ENCODE data around the gene SNRNP70. TPM values are rescaled to one million over a fixed set of nuclear protein-coding genes. Genes with fewer than 3 reads are reported as not detected.

Gene SNRNP70
- total and polyA plus RNA-seq, 7 donors, result 33.8 to 382 (median 167) TPM

DNA sequence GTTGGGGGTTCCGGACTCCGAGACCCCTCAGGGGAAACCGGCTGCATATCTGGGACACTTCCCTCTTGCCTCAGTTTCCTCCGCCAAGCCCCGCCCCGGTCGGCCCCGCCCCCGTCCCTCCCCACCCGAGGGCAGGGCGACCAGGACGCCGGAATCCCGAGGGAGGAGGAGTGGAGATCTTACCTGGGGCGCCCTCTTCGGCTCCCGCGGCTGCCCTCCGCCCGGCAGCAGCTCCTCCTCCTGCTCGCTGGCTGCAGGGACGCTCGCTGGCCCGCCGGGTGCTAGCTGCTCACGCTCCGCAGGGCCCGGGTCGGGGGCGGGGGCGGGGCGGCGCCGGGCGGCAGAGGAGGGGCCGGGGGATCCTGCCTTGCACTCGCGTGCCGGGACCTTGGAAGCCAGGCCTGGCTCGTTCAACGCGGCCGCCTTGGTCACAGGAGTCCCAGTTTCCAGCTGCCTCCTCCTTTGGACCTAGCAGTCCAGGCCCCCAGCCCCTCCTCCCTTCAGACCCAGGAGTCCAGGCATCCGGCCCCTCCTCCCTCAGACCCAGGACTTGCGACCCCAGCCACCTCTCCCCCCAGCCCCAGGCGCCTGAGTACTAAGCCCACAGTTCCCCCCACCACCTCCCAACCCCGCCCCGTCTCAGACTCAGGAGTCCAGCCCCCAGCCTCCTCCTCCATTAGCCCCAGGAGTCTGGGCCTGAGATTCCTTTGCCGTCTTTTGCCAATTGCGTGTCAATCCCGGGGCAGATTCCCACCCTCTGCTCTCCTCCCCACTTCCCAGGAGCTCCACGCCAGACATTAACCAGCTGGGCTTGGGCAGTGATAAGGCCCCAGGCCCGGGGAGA lies 20.3 kb upstream of the SNRNP70 start, which contains the start of gene NTF4:
NTF4 (minus strand) TSS at position 51 of the 844 bp plus-strand sequence. CDS start 2,821 bp downstream, outside the sequence.
- Histone ChIP-seq H3K9me3 (no peaks in the 10 kb centered on the region), H3K4me1 (peaks cover 0 to 10% (median 6%) of the 10 kb centered on the region in 4 donors), H3K4me3 (peak within 1 kb of the TSS in 2 of 4 donors; percentile 24 to 30), H3K27ac (no peak within 1 kb of the TSS), H3K27me3 (peaks cover 7 to 88% (median 49%) of the 10 kb centered on the region in 3 donors), H3K36me3 (no peaks in the 10 kb centered on the region)
- intact Hi-C loops (cut with DNase I), result no loop called here
- 3 to 6% methylated on average over 53 of the region's 53 CpGs for WGBS, 2 donors
- DNase-seq, result no peak
- TF ChIP-seq EP300 (IDR thresholded peaks at IDR 0.05), result no peak
- TF ChIP-seq, protein P1, sequence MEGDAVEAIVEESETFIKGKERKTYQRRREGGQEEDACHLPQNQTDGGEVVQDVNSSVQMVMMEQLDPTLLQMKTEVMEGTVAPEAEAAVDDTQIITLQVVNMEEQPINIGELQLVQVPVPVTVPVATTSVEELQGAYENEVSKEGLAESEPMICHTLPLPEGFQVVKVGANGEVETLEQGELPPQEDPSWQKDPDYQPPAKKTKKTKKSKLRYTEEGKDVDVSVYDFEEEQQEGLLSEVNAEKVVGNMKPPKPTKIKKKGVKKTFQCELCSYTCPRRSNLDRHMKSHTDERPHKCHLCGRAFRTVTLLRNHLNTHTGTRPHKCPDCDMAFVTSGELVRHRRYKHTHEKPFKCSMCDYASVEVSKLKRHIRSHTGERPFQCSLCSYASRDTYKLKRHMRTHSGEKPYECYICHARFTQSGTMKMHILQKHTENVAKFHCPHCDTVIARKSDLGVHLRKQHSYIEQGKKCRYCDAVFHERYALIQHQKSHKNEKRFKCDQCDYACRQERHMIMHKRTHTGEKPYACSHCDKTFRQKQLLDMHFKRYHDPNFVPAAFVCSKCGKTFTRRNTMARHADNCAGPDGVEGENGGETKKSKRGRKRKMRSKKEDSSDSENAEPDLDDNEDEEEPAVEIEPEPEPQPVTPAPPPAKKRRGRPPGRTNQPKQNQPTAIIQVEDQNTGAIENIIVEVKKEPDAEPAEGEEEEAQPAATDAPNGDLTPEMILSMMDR (IDR thresholded peaks at IDR 0.05), result no peak
- no peak for TF ChIP-seq POLR2AphosphoS5 (IDR thresholded peaks at IDR 0.05)
- no peak for TF ChIP-seq POLR2A (IDR thresholded peaks at IDR 0.05)

DNA sequence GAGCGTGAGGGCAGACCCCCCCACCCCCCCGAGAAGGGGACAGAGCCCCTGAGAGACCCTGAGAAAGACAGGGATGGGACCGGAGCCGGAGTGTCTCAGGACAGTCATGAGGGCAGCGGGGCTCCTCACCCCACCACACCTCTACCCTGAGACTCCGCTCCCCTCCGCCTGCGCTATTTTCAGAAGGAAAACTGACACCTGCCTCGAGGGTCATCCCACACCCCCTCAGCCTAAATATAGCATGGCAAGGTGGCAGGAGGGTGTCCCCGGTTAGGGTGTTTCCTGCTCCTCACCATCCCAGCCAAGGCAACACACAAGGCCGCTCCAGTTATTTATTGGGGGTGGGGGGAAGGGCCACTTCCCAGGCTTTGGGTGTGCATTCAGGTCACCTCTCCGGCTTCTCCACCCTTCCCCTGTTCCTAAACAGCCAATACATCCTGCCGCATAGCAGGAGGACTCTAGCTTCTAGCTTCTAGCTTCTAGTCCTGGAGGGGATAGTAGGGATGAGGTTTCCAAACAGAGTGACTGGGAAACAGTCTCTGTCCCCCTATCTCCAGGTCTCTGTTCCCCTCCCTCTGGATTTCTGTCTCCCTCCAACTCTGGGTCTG lies 19.2 kb upstream of the SNRNP70 start:
- peaks cover 0 to 10% (median 6%) of the 10 kb centered on the region in 4 donors for H3K4me1 ChIP-seq
- intact Hi-C loops (cut with DNase I), result no loop called here
- 41 to 47% methylated on average over 13 of the region's 13 CpGs for WGBS, 2 donors
- no peak for TF ChIP-seq POLR2A (IDR thresholded peaks at IDR 0.05)
- H3K9me3 ChIP-seq, result no peaks in the 10 kb centered on the region
- H3K27ac ChIP-seq, result no peak overlapping the region
- no peak overlapping the region for H3K4me3 ChIP-seq
- DNase-seq, result no peak
- no peaks in the 10 kb centered on the region for H3K36me3 ChIP-seq
- peaks cover 7 to 97% (median 59%) of the 10 kb centered on the region in 3 donors for H3K27me3 ChIP-seq

DNA sequence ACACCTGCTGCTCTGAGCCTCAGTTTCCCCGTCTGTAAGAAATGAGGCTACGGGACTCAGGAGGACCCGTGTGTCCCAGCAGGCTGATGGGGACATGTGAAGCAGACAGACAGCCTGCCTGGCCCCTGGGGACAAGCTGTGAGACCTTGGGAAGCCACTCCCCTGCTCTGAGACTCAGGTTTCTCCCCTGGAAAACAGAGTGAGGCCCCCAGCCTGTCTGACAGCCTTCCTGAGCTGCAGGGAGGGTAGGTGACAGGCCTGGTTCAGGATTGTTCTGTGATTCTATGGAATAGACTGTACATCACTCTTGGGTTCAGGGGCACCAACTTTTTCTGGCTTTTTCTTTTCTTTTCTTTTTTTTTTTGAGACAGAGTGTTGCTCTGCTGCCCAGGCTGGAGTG lies 17.7 kb upstream of the SNRNP70 start:
- intact Hi-C loops (cut with DNase I), result no loop called here
- peaks cover 0 to 18% (median 12%) of the 10 kb centered on the region in 4 donors for H3K4me1 ChIP-seq
- TF ChIP-seq EP300 (IDR thresholded peaks at IDR 0.05), result no peak
- TF ChIP-seq POLR2AphosphoS5 (IDR thresholded peaks at IDR 0.05), result no peak
- no peak for TF ChIP-seq POLR2A (IDR thresholded peaks at IDR 0.05)
- TF ChIP-seq, protein P1 (IDR thresholded peaks at IDR 0.05), result no peak
- 51 to 57% methylated on average over 3 of the region's 3 CpGs for WGBS, 2 donors
- no peaks in the 10 kb centered on the region for H3K9me3 ChIP-seq
- no peak overlapping the region for H3K27ac ChIP-seq
- peaks cover 16 to 97% (median 72%) of the 10 kb centered on the region in 3 donors for H3K27me3 ChIP-seq
- no peak for DNase-seq
- no peak overlapping the region for H3K4me3 ChIP-seq
- no peaks in the 10 kb centered on the region for H3K36me3 ChIP-seq

DNA sequence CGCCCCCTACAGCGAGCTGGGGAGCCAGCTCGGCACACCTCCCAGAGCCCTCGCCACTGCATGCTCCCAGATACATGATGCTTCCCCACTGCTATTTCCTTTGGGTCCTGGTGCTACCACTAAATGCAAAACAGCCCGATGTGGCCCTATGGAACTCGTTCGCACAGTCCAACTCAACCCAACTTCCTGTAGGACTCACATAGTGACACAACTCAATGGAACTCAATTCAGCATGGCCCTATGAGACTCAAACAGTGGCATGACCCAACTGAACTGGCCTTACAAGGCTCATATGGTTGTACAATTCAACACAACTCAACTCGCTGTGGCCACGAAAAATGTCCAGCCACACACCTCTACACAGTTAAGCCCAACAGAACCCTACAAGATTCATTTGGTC lies 16.2 kb upstream of the SNRNP70 start:
- Histone ChIP-seq H3K4me1 (peaks cover 0 to 18% (median 12%) of the 10 kb centered on the region in 4 donors), H3K27me3 (peaks cover 24 to 97% (median 73%) of the 10 kb centered on the region in 3 donors), H3K27ac (no peak overlapping the region), H3K9me3 (no peaks in the 10 kb centered on the region), H3K4me3 (no peak overlapping the region), H3K36me3 (no peaks in the 10 kb centered on the region)
- 92 to 93% methylated on average over 9 of the region's 9 CpGs for WGBS, 2 donors
- TF ChIP-seq, protein P1 (IDR thresholded peaks at IDR 0.05), result no peak
- TF ChIP-seq EP300 (IDR thresholded peaks at IDR 0.05) (no peak), POLR2A (IDR thresholded peaks at IDR 0.05) (no peak), POLR2AphosphoS5 (IDR thresholded peaks at IDR 0.05) (no peak)
- intact Hi-C loops (cut with DNase I), result no loop called here
- DNase-seq, result no peak

DNA sequence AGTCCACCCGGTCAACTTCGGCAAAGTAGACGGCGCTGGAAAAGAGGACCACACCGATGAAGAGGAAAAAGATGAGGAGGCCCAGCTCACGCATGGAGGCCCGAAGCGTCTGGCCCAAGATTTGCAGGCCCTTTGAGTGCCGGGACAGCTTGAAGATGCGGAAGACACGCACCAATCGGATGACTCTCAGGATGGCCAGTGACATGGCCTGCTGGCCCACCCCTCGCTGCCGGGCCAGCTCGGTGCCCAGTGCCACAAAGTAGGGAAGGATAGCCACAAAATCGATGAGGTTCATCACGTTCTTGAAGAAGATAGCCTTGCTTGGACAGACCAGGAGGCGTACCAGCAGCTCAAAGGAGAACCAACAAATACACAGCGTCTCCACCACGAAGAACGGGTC lies 14.8 kb upstream of the SNRNP70 start:
- intact Hi-C loops (cut with DNase I), result no loop called here
- DNase-seq, result no peak
- Histone ChIP-seq H3K4me1 (peaks cover 0 to 8% (median 6%) of the 10 kb centered on the region in 4 donors), H3K27me3 (peaks cover 17 to 90% (median 65%) of the 10 kb centered on the region in 3 donors), H3K27ac (no peak overlapping the region), H3K4me3 (no peak overlapping the region), H3K36me3 (no peaks in the 10 kb centered on the region), H3K9me3 (no peaks in the 10 kb centered on the region)
- WGBS, 2 donors, result 95 to 96% methylated on average over 21 of the region's 21 CpGs
- TF ChIP-seq, protein P1 (IDR thresholded peaks at IDR 0.05), result no peak
- TF ChIP-seq POLR2AphosphoS5 (IDR thresholded peaks at IDR 0.05), result no peak
- TF ChIP-seq EP300 (IDR thresholded peaks at IDR 0.05), result no peak
- no peak for TF ChIP-seq POLR2A (IDR thresholded peaks at IDR 0.05)
